HK-2 (cell line): ENCODE results near the gene PDE9A.

Experiments
- DNase-seq: peaks from one replicate; pipeline ENCODE4 v3.0.0-alpha.2; 2018; ENCODE audit not compliant: unreplicated experiment

Gene PDE9A

GRCh38 chr21:42769820-42770716 is 116.6 kb downstream of the PDE9A start:
- DNase-seq: no peak

- no peak for DNase-seq
Observed at GRCh38 chr21:42770717-42771502, 117.5 kb downstream of the PDE9A start.

- DNase-seq: no peak
Observed at GRCh38 chr21:42771503-42771805, 118.0 kb downstream of the PDE9A start.

- DNase-seq: no peak
Observed at GRCh38 chr21:42775123-42775522, 121.7 kb downstream of the PDE9A start.

GRCh38 chr21:42775891-42776290 is 122.5 kb downstream of the PDE9A start:
- no peak for DNase-seq

GRCh38 chr21:42777064-42777756 is 123.8 kb downstream of the PDE9A start:
- no peak for DNase-seq

GRCh38 chr21:42777757-42778344 is 124.4 kb downstream of the PDE9A start:
- peak; percentile 17 for DNase-seq

- DNase-seq: no peak
Observed at GRCh38 chr21:42779431-42779861, 126.0 kb downstream of the PDE9A start.

- no peak for DNase-seq
Observed at GRCh38 chr21:42780617-42781016, 127.2 kb downstream of the PDE9A start.

GRCh38 chr21:42781150-42781970 is 127.9 kb downstream of the PDE9A start:
- DNase-seq: no peak

- DNase-seq: no peak
Observed at GRCh38 chr21:42781971-42782722, 128.7 kb downstream of the PDE9A start.

- no peak for DNase-seq
Observed at GRCh38 chr21:42782723-42783242, 129.4 kb downstream of the PDE9A start.

- DNase-seq: no peak
Observed at GRCh38 chr21:42784276-42784675, 130.9 kb downstream of the PDE9A start.

GRCh38 chr21:42784896-42785451 is 131.6 kb downstream of the PDE9A start:
- DNase-seq: no peak

- DNase-seq: no peak
Observed at GRCh38 chr21:42785666-42786427, 132.4 kb downstream of the PDE9A start.

GRCh38 chr21:42786884-42787283 is 133.5 kb downstream of the PDE9A start:
- no peak for DNase-seq

- DNase-seq: no peak
Observed at GRCh38 chr21:42787613-42788012, 134.2 kb downstream of the PDE9A start.

- no peak for DNase-seq
Observed at GRCh38 chr21:42790520-42791065, 137.2 kb downstream of the PDE9A start.

GRCh38 chr21:42793774-42794173 is 140.4 kb downstream of the PDE9A start:
- no peak for DNase-seq
